K562 (cell line): ENCODE data around the gene TNK2. TPM values are rescaled to one million over a fixed set of nuclear protein-coding genes. Genes with fewer than 3 reads are reported as not detected.
"Not testable (repeated sequence)": the region's sequence is repeated elsewhere in the genome, so short reads cannot be mapped to it uniquely, and the experiment has no call there.

ENCODE experiments used
- ATAC-seq: fragments of 200-7000 bp; cut with Tn5 transposase; 3 replicates; pipeline ENCODE4 v1.9.1; 2020; ENCODE audit warnings: moderate library complexity
- BruUV-seq: library from RNA; stranded (reverse); fragments of 400-500 nt; replicated peaks from 2 replicates; lab custom pipeline; 2021; lab: Mats Ljungman, UMichigan
- CTCF ChIA-PET: fragments of 300-600 bp; formaldehyde crosslinking; extraction: SDS; loops from one replicate; lab custom pipeline; 2021; ENCODE audit warnings: low intra/inter-chr PET ratio; lab: Yijun Ruan, JAX
- POLR2A ChIA-PET: fragments of 300-600, 350-650 bp; sonication (Branson Sonifier 250); formaldehyde crosslinking; extraction: SDS; loops from one replicate; lab custom pipeline; 2021; ENCODE audit warnings: antibody characterized with exemption, inconsistent platforms; lab: Yijun Ruan, JAX
- DNase-seq, 4 experiments: peaks; one replicate each; pipeline versions ENCODE4 v3.0.0 to v3.0.0-alpha.2; 2011 to 2018; ENCODE audit warnings: low spot score in 3 of 4, mixed read lengths in 3 of 4; ENCODE audit errors: extremely low read depth in 1 of 4
- FAIRE-seq: peaks from 2 replicates; lab custom pipeline; 2011; peaks lifted over from hg19 to GRCh38; lab: Jason Lieb, UNC
- H2AFZ ChIP-seq: 2 replicates; pipeline ENCODE4 v1.6.0; 2011; ENCODE audit warnings: low read depth, low read length, control low read depth, inconsistent platforms
- H3K27ac ChIP-seq: fragments of 200-600 bp; 3 replicates; pipeline ENCODE4 v1.8.0; 2011; ENCODE audit warnings: low read depth, mild to moderate bottlenecking, control low read depth, inconsistent platforms, low read length, moderate library complexity, mixed read lengths; ENCODE audit errors: extremely low read depth
- H3K27me3 ChIP-seq, 2 experiments: fragments of 300-600 bp in 1 of 2; 2 replicates in 1 of 2; 3 replicates in 1 of 2; pipeline versions ENCODE4 v1.6.0 to v1.8.0; 2011; ENCODE audit warnings: inconsistent platforms in 2 of 2, low read length in 2 of 2, mild to moderate bottlenecking in 1 of 2, mixed read lengths in 1 of 2, moderate library complexity in 1 of 2; ENCODE audit not compliant: control insufficient read depth in 2 of 2, insufficient read depth in 2 of 2
- H3K36me3 ChIP-seq: fragments of 300-600 bp; 3 replicates; pipeline ENCODE4 v1.8.0; 2011; ENCODE audit warnings: mild to moderate bottlenecking, low read length, inconsistent platforms; ENCODE audit not compliant: control insufficient read depth, insufficient read depth
- H3K4me1 ChIP-seq, 2 experiments: fragments of 200-600 bp in 1 of 2; replicated peaks in 1 of 2; 2 replicates in 1 of 2; 3 replicates in 1 of 2; pipeline versions ENCODE4 v1.5.1 to v1.8.0; 2011; ENCODE audit warnings: inconsistent platforms in 2 of 2, low read length in 2 of 2, mild to moderate bottlenecking in 1 of 2, mixed read lengths in 1 of 2, moderate library complexity in 1 of 2; ENCODE audit not compliant: control insufficient read depth in 2 of 2, insufficient read depth in 2 of 2
- H3K4me2 ChIP-seq: 2 replicates; pipeline ENCODE4 v1.6.1; 2011; ENCODE audit warnings: low read length, control low read depth, inconsistent platforms, mixed read lengths; ENCODE audit not compliant: insufficient read depth
- H3K4me3 ChIP-seq: fragments of 200-600 bp; sonication (generic), shearing (Covaris generic); 2 replicates; pipeline ENCODE4 v1.5.1; 2016; ENCODE audit warnings: control low read depth, inconsistent platforms
- H3K79me2 ChIP-seq: fragments of 200-600 bp; 3 replicates; pipeline ENCODE4 v1.8.0; 2011; ENCODE audit warnings: low read length, inconsistent platforms; ENCODE audit not compliant: control insufficient read depth, insufficient read depth
- H3K9ac ChIP-seq, 2 experiments: 2 replicates each; pipeline versions ENCODE4 v1.6.0 to v1.6.1; 2011; ENCODE audit warnings: low read depth in 2 of 2, low read length in 2 of 2, control low read depth in 1 of 2, inconsistent platforms in 1 of 2, mild to moderate bottlenecking in 1 of 2, mixed read lengths in 1 of 2; ENCODE audit not compliant: insufficient read depth in 1 of 2
- H3K9me1 ChIP-seq: one replicate; pipeline ENCODE4 v1.6.0; 2011; ENCODE audit warnings: inconsistent platforms, mild to moderate bottlenecking, low read length, moderate library complexity; ENCODE audit not compliant: control insufficient read depth, insufficient read depth
- H3K9me3 ChIP-seq: replicated peaks from 2 replicates; pipeline ENCODE4 v1.5.1; 2011; ENCODE audit warnings: low read depth, low read length, inconsistent platforms; ENCODE audit not compliant: control insufficient read depth, insufficient read depth
- H4K20me1 ChIP-seq: replicated peaks from 2 replicates; pipeline ENCODE4 v1.6.1; 2011; ENCODE audit warnings: low read length, inconsistent platforms, mixed read lengths; ENCODE audit not compliant: control insufficient read depth, insufficient read depth
- POLR2G ChIP-seq: fragments of 200-400 bp; formaldehyde crosslinking; IDR thresholded peaks from 2 replicates; pipeline ENCODE4 v1.6.1; 2017; ENCODE audit warnings: low read depth, mild to moderate bottlenecking, antibody characterized with exemption, low read length, moderate library complexity
- WGBS: fragments of 100-300 bp; shearing (Covaris generic); methylation state at CpG from one replicate; pipeline ENCODE4 v1.1.6; 2016; ENCODE audit warnings: low coverage, mixed read lengths; ENCODE audit not compliant: insufficient coverage; ENCODE audit errors: missing lambda C conversion rate; 5-methylcytosine and 5-hydroxymethylcytosine counted together
- in situ Hi-C: fragments of 300-500 bp; cut with MboI; formaldehyde crosslinking; loops from 4 replicates; pipeline ENCODE4 v1.15.0; 2018; ENCODE audit warnings: inconsistent platforms, mixed read lengths
- intact Hi-C: fragments of 100-400 bp; cut with micrococcal nuclease; formaldehyde crosslinking; loops from 2 replicates; pipeline ENCODE4 v1.14.2; 2022
- polyA plus RNA-seq, 8 experiments: library from polyadenylated mRNA; depleted of rRNA in 4 of 8; stranded (reverse) in 5 of 8; unstranded in 3 of 8; fragments of >200 nt; fragmentation: Nextera tagmentation in 2 of 8; fragmentation: Illumina TruSeq in 1 of 8; extraction: Ambion mirVana in 2 of 8; extraction: Trizol in 1 of 8; gene quantifications; 2 replicates each; pipeline versions ENCODE4 v1.2.1 to v1.2.3, GENCODE V29; 2011 to 2014; ENCODE audit warnings: inconsistent platforms in 1 of 8, missing spikeins in 1 of 8
- total RNA-seq, 7 experiments: library from RNA; depleted of rRNA in 6 of 7; stranded (reverse); fragments of >200 nt in 6 of 7; fragmentation: Illumina TruSeq in 2 of 7; extraction: Trizol in 2 of 7; gene quantifications; 2 replicates each; pipeline versions ENCODE4 v1.2.1 to v1.2.3, GENCODE V29; 2011 to 2021; ENCODE audit warnings: low replicate concordance in 1 of 7

The TNK2 gene
- total and polyA plus RNA-seq, 9 of the 15 experiments (the other 6 are each of a cell fraction or from before 2014, with no cell fraction given), result 0.03 to 33.8 (median 6.5) TPM

GRCh38 chr3:195939526-195940470 lies 31.4 kb upstream of the TNK2 start:
- H3K4me3 ChIP-seq, H3K27me3 ChIP-seq, FAIRE-seq, H3K9ac ChIP-seq, H3K9me1 ChIP-seq, intact Hi-C loops, DNase-seq, ATAC-seq, CTCF ChIA-PET, H3K79me2 ChIP-seq, H3K36me3 ChIP-seq, H3K4me2 ChIP-seq, H4K20me1 ChIP-seq, H3K9me3 ChIP-seq, BruUV-seq, H3K4me1 ChIP-seq, H2AFZ ChIP-seq, H3K27ac ChIP-seq: not testable (repeated sequence)
- in situ Hi-C loops, result loop anchor here (10.0 kb wide), 1 partner anchor 1705 kb away; no protein-coding TSS in a partner anchor
- 92% methylated on average over 15 of the region's 30 CpGs for WGBS
- peak; percentile 29; the same call in 1 of the 2 replicates for TF ChIP-seq POLR2G
- POLR2A ChIA-PET, result interaction anchor here (0.6 to 1.3 kb wide), 3 partner anchors 11 to 257 kb away, joined by 3 to 4 read pairs (median 3); no protein-coding TSS in a partner anchor

GRCh38 chr3:195933044-195933430 lies 24.7 kb upstream of the TNK2 start:
- H3K4me1 ChIP-seq, H4K20me1 ChIP-seq, H3K9me3 ChIP-seq, H3K4me2 ChIP-seq, H3K79me2 ChIP-seq, BruUV-seq, FAIRE-seq, in situ Hi-C loops, H3K36me3 ChIP-seq, DNase-seq, H3K27ac ChIP-seq, H3K4me3 ChIP-seq, H3K9me1 ChIP-seq, H3K9ac ChIP-seq, intact Hi-C loops, H2AFZ ChIP-seq, H3K27me3 ChIP-seq, CTCF ChIA-PET: not testable (repeated sequence)
- peak; percentile 32; the same call in 1 of the 3 replicates for ATAC-seq
- POLR2A ChIA-PET, result interaction anchor here (1.0 to 1.3 kb wide), 2 partner anchors 11 to 14 kb away, joined by 3 to 4 read pairs; no protein-coding TSS in a partner anchor
- 51% methylated on average over 6 of the region's 6 CpGs for WGBS
